ENCODE results near the gene CSRNP2. TPM values are rescaled to one million over a fixed set of nuclear protein-coding genes. Genes with fewer than 3 reads are reported as not detected.

CSRNP2 gene
- total and polyA plus RNA-seq, 2 of the 8 experiments (the other 6 are each of a cell fraction or from before 2014, with no cell fraction given), result 13.7 to 34.0 TPM

DNA sequence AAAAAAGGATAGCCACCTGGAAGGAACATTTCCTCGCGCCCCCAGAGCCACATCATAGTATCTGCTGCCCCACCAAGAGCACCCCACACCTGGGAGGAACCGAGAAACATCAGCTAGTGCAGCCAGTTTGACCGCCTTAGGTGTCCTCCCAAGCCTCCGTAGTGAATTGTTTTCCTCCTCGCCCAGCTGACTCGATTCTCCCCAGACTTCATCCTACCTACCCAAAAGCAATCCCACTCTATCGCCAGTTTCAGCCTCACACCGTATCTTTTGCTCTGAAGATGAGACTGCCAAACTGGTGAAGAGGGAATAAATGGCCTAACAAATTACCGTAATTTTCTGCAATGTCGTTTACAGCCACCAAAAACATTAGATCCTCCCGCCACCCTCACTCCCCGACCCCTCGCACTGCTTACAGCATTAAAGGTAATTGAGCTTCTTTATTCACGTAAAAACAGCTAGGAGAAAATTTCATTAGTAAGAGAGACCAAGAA, 56.0 kb downstream of the CSRNP2 start:
- Histone ChIP-seq H4K5ac (ENCODE audit: insufficient read length, low read depth, low read length) (no peak overlapping the region), H4K8ac (ENCODE audit: extremely low read depth, insufficient read depth, low read length) (peak overlapping the region; percentile 81; the same call in 1 of the 2 replicates), H2BK120ac (replicated peaks; ENCODE audit: low read depth, low read length) (no peak overlapping the region), H3K4me1 (replicated peaks in 1 of 4; ENCODE audit: control insufficient read depth in 3 of 4, insufficient read depth in 4 of 4, low read length in 3 of 4) (peaks cover 9 to 16% (median 13%) of the 10 kb centered on the region in 4 experiments), H2BK15ac (ENCODE audit: low read length) (0 out of 2 replicates have a peak overlapping the region, but pooled peaks have one; percentile 0), H3K79me2 (ENCODE audit: control insufficient read depth in 1 of 2, insufficient read depth in 2 of 2, low read length in 2 of 2) (peaks cover 10 to 31% of the 10 kb centered on the region in 2 experiments), H3K23ac (ENCODE audit: insufficient read length) (no peak overlapping the region), H3K18ac (ENCODE audit: extremely low read depth, low read length) (no peak overlapping the region), H2BK20ac (ENCODE audit: low read length) (no peak overlapping the region), H3K23me2 (ENCODE audit: low read depth, low read length) (peaks cover 1% of the 10 kb centered on the region; the same call in 1 of the 2 replicates), H2BK5ac (ENCODE audit: low read depth, low read length) (no peak overlapping the region), H3K9me3 (ENCODE audit: insufficient read depth in 2 of 2, low read depth in 1 of 2, low read length in 1 of 2) (no peaks in the 10 kb centered on the region), H3K56ac (replicated peaks; ENCODE audit: insufficient read length, low read depth, low read length) (no peak overlapping the region), H3K36me3 (ENCODE audit: control insufficient read depth in 2 of 4, insufficient read depth in 4 of 4, low read length in 3 of 4) (no peaks in the 10 kb centered on the region), H3K4me2 (ENCODE audit: insufficient read depth in 1 of 2, low read depth in 2 of 2, low read length in 2 of 2) (peak overlapping the region; percentile 3 to 5; a peak in 3 of 4 replicates), H3K27ac (ENCODE audit: low read depth, low read length) (no peak overlapping the region), H3K79me1 (ENCODE audit: low read depth, low read length) (peaks cover 2% of the 10 kb centered on the region; the same call in 1 of the 2 replicates), H2AFZ (ENCODE audit: low read length) (no peak overlapping the region), H2BK12ac (ENCODE audit: low read depth, low read length) (no peak overlapping the region), H4K91ac (replicated peaks; ENCODE audit: insufficient read length, low read length) (no peak overlapping the region), H3K4ac (replicated peaks; ENCODE audit: insufficient read length, low read depth, low read length) (no peak overlapping the region), H2AK5ac (ENCODE audit: low read depth, low read length) (no peak overlapping the region), H4K20me1 (replicated peaks in 1 of 2; ENCODE audit: control insufficient read depth in 1 of 2, insufficient read depth in 2 of 2, low read length in 2 of 2) (no peaks in the 10 kb centered on the region), H3K14ac (ENCODE audit: insufficient read length) (no peak overlapping the region), H3K4me3 (ENCODE audit: extremely low read depth in 1 of 4, insufficient read depth in 2 of 4, low read depth in 3 of 4, low read length in 4 of 4) (no peak overlapping the region), H3K27me3 (replicated peaks in 1 of 4; ENCODE audit: control insufficient read depth in 3 of 4, extremely low read depth in 1 of 4, insufficient read depth in 3 of 4, low read length in 3 of 4) (no peaks in the 10 kb centered on the region; a peak in 1 of 7 replicates), H3K9ac (replicated peaks in 1 of 4; ENCODE audit: extremely low read depth in 1 of 4, low read depth in 3 of 4, low read length in 3 of 4) (no peak overlapping the region)
- ChIA-PET POLR2A (ENCODE audit: partially characterized antibody) (interaction anchor here (0.6 to 4.2 kb wide), 9 partner anchors 14 to 203 kb away, joined by 3 to 30 read pairs (median 4); partner anchors contain the start of genes CSRNP2, LETMD1 and POU6F1), CTCF (ENCODE audit: partially characterized antibody) (interaction anchor here (0.7 to 8.0 kb wide), 18 partner anchors 10 to 262 kb away, joined by 3 to 66 read pairs (median 4); partner anchors contain the start of gene TMPRSS12)
- DNase-seq (ENCODE audit: low read depth in 1 of 2, low spot score in 2 of 2) (no peak), FAIRE-seq (no peak)
- 84% methylated on average over 15 of the region's 15 CpGs; no CpG with 5 or more reads in 1 of the 2 experiments for WGBS, 2 experiments (ENCODE audit: extremely low coverage in 1 of 2, insufficient coverage in 1 of 2, insufficient read length in 1 of 2, insufficient replicate concordance in 2 of 2, low coverage in 1 of 2, low lambda C conversion rate in 2 of 2, missing lambda C conversion rate in 1 of 2)
- TF ChIP-seq RNF2 (IDR thresholded peaks at IDR 0.05; ENCODE audit: borderline replicate concordance, low read depth, low read length, missing control alignments, poor library complexity, severe bottlenecking) (no peak), YY1 (IDR thresholded peaks at IDR 0.05; ENCODE audit: low read depth, low read length) (no peak), PHF8 (conservative IDR thresholded peaks at IDR 0.05; ENCODE audit: low read depth, low read length) (no peak), GABPA (IDR thresholded peaks at IDR 0.05; ENCODE audit: borderline replicate concordance, insufficient read depth, low read length) (no peak), CBX5 (IDR thresholded peaks at IDR 0.05; ENCODE audit: low read depth, low read length) (no peak), KDM4A (IDR thresholded peaks at IDR 0.05; ENCODE audit: low read depth, low read length, severe bottlenecking) (no peak), BACH1 (IDR thresholded peaks at IDR 0.05; ENCODE audit: low read length) (no peak), CTBP2 (IDR thresholded peaks at IDR 0.05; ENCODE audit: borderline replicate concordance, insufficient read depth, insufficient read length, low read length) (no peak), HDAC2 (IDR thresholded peaks at IDR 0.05; ENCODE audit: borderline replicate concordance in 1 of 2, low read depth in 2 of 2, low read length in 2 of 2) (no peak)
- TF ChIP-seq, protein P1, sequence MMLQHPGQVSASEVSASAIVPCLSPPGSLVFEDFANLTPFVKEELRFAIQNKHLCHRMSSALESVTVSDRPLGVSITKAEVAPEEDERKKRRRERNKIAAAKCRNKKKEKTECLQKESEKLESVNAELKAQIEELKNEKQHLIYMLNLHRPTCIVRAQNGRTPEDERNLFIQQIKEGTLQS (IDR thresholded peaks at IDR 0.05; ENCODE audit: insufficient read depth, low read depth, low read length), result no peak
